GM12878 (cell line): ENCODE measurements around the gene CALHM2. TPM values are rescaled to one million over a fixed set of nuclear protein-coding genes. Genes with fewer than 3 reads are reported as not detected.

Experiments used
- ATAC-seq: fragments of 200-7000 bp; cut with Tn5 transposase; 3 replicates; pipeline ENCODE4 v1.9.1; 2020; ENCODE audit warnings: mild to moderate bottlenecking, moderate library complexity
- BruUV-seq: library from RNA; stranded (reverse); fragments of 400-500 nt; replicated peaks from 2 replicates; lab custom pipeline; 2021; lab: Mats Ljungman, UMichigan
- CTCF ChIA-PET: fragments of 300-600 bp; sonication (Branson Sonifier 250); formaldehyde crosslinking; extraction: SDS; loops from one replicate; lab custom pipeline; 2021; ENCODE audit warnings: inconsistent platforms; lab: Yijun Ruan, JAX
- POLR2A ChIA-PET: fragments of 350-600 bp; formaldehyde crosslinking; extraction: SDS; loops from one replicate; lab custom pipeline; 2021; ENCODE audit warnings: inconsistent platforms; lab: Charles Lee
- RAD21 ChIA-PET: fragments of 300-600 bp; sonication (Branson Sonifier 250); formaldehyde crosslinking; loops from one replicate; lab custom pipeline; 2023; ENCODE audit warnings: antibody characterized with exemption; ENCODE audit not compliant: unreplicated experiment; lab: Charles Lee
- SMC1A ChIA-PET: fragments of 300-600 bp; sonication (Branson Sonifier 250); formaldehyde crosslinking; loops from one replicate; lab custom pipeline; 2023; ENCODE audit not compliant: unreplicated experiment, uncharacterized antibody; lab: Charles Lee
- DNase-seq: peaks from one replicate; pipeline ENCODE4 v3.0.0-alpha.2; 2011; ENCODE audit warnings: low read depth, low spot score
- FAIRE-seq: peaks from 3 replicates; lab custom pipeline; 2011; peaks lifted over from hg19 to GRCh38; lab: Jason Lieb, UNC
- H2AFZ ChIP-seq: 2 replicates; pipeline ENCODE4 v1.6.0; 2011; ENCODE audit warnings: low read depth, low read length, control low read depth; ENCODE audit not compliant: control insufficient read depth
- H3K27ac ChIP-seq: 2 replicates; pipeline ENCODE4 v1.5.1; 2011; ENCODE audit warnings: control low read depth; ENCODE audit not compliant: control insufficient read depth, insufficient read depth
- H3K27me3 ChIP-seq, 2 experiments: replicated peaks in 1 of 2; 2 replicates each; pipeline versions ENCODE4 v1.6.0 to v1.6.1; 2011; ENCODE audit warnings: low read length in 1 of 2; ENCODE audit not compliant: control insufficient read depth in 2 of 2, insufficient read depth in 2 of 2
- H3K36me3 ChIP-seq, 2 experiments: 2 replicates each; pipeline ENCODE4 v1.5.1; 2011; ENCODE audit warnings: low read length in 1 of 2; ENCODE audit not compliant: control insufficient read depth in 2 of 2, insufficient read depth in 2 of 2
- H3K4me1 ChIP-seq: 2 replicates; pipeline ENCODE4 v1.6.1; 2011; ENCODE audit warnings: mild to moderate bottlenecking, low read length, moderate library complexity, mixed read lengths; ENCODE audit not compliant: control insufficient read depth, insufficient read depth
- H3K4me2 ChIP-seq: 2 replicates; pipeline ENCODE4 v1.6.0; 2011; ENCODE audit warnings: control low read depth; ENCODE audit not compliant: control insufficient read depth, insufficient read depth
- H3K4me3 ChIP-seq: fragments of 200-600 bp; sonication (generic); 2 replicates; pipeline ENCODE4 v1.5.1; 2016
- H3K79me2 ChIP-seq: 2 replicates; pipeline ENCODE4 v1.6.0; 2011; ENCODE audit warnings: low read length; ENCODE audit not compliant: control insufficient read depth, insufficient read depth
- H3K9ac ChIP-seq: 2 replicates; pipeline ENCODE4 v1.8.0; 2011; ENCODE audit warnings: low read length, control low read depth, mixed read lengths; ENCODE audit not compliant: control insufficient read depth, insufficient read depth
- H3K9me3 ChIP-seq: replicated peaks from 3 replicates; pipeline ENCODE4 v1.5.1; 2011; ENCODE audit warnings: mild to moderate bottlenecking, low read length; ENCODE audit not compliant: control insufficient read depth, insufficient read depth
- H4K20me1 ChIP-seq: 2 replicates; pipeline ENCODE4 v1.6.0; 2011; ENCODE audit not compliant: control insufficient read depth, insufficient read depth
- ASH2L ChIP-seq: fragments of 300-600, 200-600 bp; sonication (generic); IDR thresholded peaks from 2 replicates; pipeline ENCODE4 v1.6.1; 2017; ENCODE audit warnings: low read depth, mild to moderate bottlenecking, borderline replicate concordance
- ATF7 ChIP-seq: fragments of 450-650 bp; IDR thresholded peaks from 2 replicates; pipeline ENCODE4 v1.6.1; 2016; ENCODE audit warnings: low read depth, mild to moderate bottlenecking
- EZH2 ChIP-seq: IDR thresholded peaks from 2 replicates; pipeline ENCODE4 v1.6.1; 2012; ENCODE audit warnings: low read depth, mild to moderate bottlenecking, control low read depth, inconsistent platforms, low read length, borderline replicate concordance; ENCODE audit not compliant: control insufficient read depth
- HDGF ChIP-seq: fragments of 450-650 bp; IDR thresholded peaks from 2 replicates; pipeline ENCODE4 v1.6.1; 2016; ENCODE audit warnings: antibody characterized with exemption
- IKZF1 ChIP-seq: fragments of 450-650 bp; conservative IDR thresholded peaks from 2 replicates; pipeline ENCODE4 v1.6.1; 2017; ENCODE audit warnings: antibody characterized with exemption, mild to moderate bottlenecking
- MTA2 ChIP-seq: fragments of 450-650 bp; IDR thresholded peaks from 2 replicates; pipeline ENCODE4 v1.6.1; 2016; ENCODE audit warnings: low read depth, mild to moderate bottlenecking, moderate library complexity
- NBN ChIP-seq: fragments of 450-650 bp; IDR thresholded peaks from 2 replicates; pipeline ENCODE4 v1.6.1; 2016
- NR2C2 ChIP-seq: IDR thresholded peaks from 2 replicates; pipeline ENCODE4 v1.6.1; 2011; ENCODE audit warnings: borderline replicate concordance, low read depth; ENCODE audit not compliant: control insufficient read depth, insufficient read length
- NR2F1 ChIP-seq: fragments of 450-650 bp; conservative IDR thresholded peaks from 2 replicates; pipeline ENCODE4 v1.6.1; 2017; ENCODE audit warnings: mild to moderate bottlenecking
- POLR2A ChIP-seq: IDR thresholded peaks from 2 replicates; pipeline ENCODE4 v1.6.1; 2011; ENCODE audit warnings: low read depth, mild to moderate bottlenecking, low read length
- RAD21 ChIP-seq: IDR thresholded peaks from 2 replicates; pipeline ENCODE4 v1.6.1; 2011; ENCODE audit warnings: mild to moderate bottlenecking, low read depth, low read length, moderate library complexity; ENCODE audit not compliant: insufficient read depth
- SMC3 ChIP-seq: IDR thresholded peaks from 2 replicates; pipeline ENCODE4 v1.6.1; 2011; ENCODE audit warnings: low read length, improper control_type of control experiment, borderline replicate concordance
- SPI1 ChIP-seq: IDR thresholded peaks from 2 replicates; pipeline ENCODE4 v1.6.1; 2011; ENCODE audit warnings: low read depth, mild to moderate bottlenecking, low read length, moderate library complexity, borderline replicate concordance; ENCODE audit not compliant: insufficient read depth
- TCF3 ChIP-seq: IDR thresholded peaks from 2 replicates; pipeline ENCODE4 v1.6.1; 2012; ENCODE audit warnings: low read depth, mild to moderate bottlenecking, low read length, borderline replicate concordance; ENCODE audit not compliant: insufficient read depth
- YBX1 ChIP-seq: fragments of 450-650 bp; IDR thresholded peaks from 2 replicates; pipeline ENCODE4 v1.6.1; 2016; ENCODE audit warnings: antibody characterized with exemption
- WGBS: methylation state at CpG from one replicate; pipeline ENCODE4 v1.1.6; 2016; ENCODE audit warnings: low lambda C conversion rate; ENCODE audit not compliant: insufficient replicate concordance, insufficient coverage; ENCODE audit errors: missing lambda C conversion rate; 5-methylcytosine and 5-hydroxymethylcytosine counted together
- in situ Hi-C: fragments of 300-500 bp; cut with MboI; formaldehyde crosslinking; loops from 9 replicates; pipeline ENCODE4 v1.14.3; 2018; ENCODE audit warnings: mixed read lengths
- intact Hi-C: fragments of 100-400 bp; cut with micrococcal nuclease; formaldehyde crosslinking; loops from one replicate; pipeline ENCODE4 v1.14.2; 2022; ENCODE audit not compliant: unreplicated experiment
- polyA plus RNA-seq, 11 experiments: library from polyadenylated mRNA; depleted of rRNA in 4 of 11; unstranded in 6 of 11; stranded (reverse) in 5 of 11; fragments of >200 nt; fragmentation: Nextera tagmentation in 4 of 11; fragmentation: Illumina TruSeq in 1 of 11; extraction: Ambion mirVana in 4 of 11; extraction: Trizol in 1 of 11; gene quantifications; 1 replicate in 1 of 11; 2 replicates in 10 of 11; pipeline versions ENCODE4 v1.2.1 to v1.2.3, GENCODE V29; 2011 to 2016; ENCODE audit warnings: inconsistent platforms in 2 of 11, missing spikeins in 2 of 11, low read depth in 1 of 11
- total RNA-seq, 4 experiments: library from RNA; depleted of rRNA in 3 of 4; stranded (reverse); fragments of >200 nt in 3 of 4; fragmentation: Illumina TruSeq in 1 of 4; extraction: Trizol in 1 of 4; gene quantifications; 2 replicates each; pipeline versions ENCODE4 v1.2.1 to v1.2.3, GENCODE V29; 2013 to 2021
- TF ChIP-seq, protein P1 (sequence below): fragments of 450-650 bp; IDR thresholded peaks from 2 replicates; pipeline ENCODE4 v1.6.1; 2017; ENCODE audit warnings: low read depth, mild to moderate bottlenecking, moderate library complexity
- TF ChIP-seq, protein P2 (sequence below): IDR thresholded peaks from 2 replicates; pipeline ENCODE4 v1.6.1; 2012; ENCODE audit warnings: low read length, inconsistent platforms

CALHM2 gene
- total and polyA plus RNA-seq, 10 of the 15 experiments (the other 5 are each of a cell fraction or from before 2014, with no cell fraction given): 0.60 to 23.7 (median 9.3) TPM

DNA sequence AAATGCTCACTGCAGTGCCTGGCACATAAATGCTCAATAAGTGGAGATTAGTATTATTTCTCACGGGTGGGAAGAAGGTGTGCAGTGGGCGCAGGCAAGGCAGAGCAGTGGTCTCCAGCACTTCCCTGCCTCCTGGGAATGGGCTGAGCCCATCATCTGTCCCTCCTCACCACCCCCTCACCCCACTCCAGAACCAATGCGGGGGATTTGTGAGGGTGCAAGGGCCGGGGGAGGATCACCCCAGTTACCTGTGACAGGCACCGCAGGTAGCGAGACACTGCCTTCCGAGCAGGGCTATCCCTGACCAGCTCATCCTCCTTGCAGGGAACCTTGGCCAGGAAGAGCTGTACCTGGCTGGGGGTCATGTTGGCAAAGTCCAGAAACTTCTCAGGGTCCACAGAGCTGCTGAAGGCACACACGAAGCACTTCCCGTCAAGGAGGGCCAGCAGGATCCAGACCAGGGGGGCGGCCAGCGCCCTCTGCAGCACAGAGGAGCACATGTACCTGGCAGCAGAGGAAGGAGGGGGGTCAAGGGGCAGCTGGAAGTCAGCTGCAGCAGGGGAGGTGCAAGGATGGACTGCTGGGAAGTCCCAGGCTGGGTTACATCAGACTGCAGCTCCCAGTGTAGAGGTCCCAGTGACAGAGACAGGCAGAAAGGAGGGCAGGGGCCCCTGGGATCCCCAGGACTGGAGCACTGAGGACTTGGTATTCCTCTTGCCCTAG, 24.0 kb upstream of the CALHM2 start:
- no peak overlapping the region for H3K4me2 ChIP-seq
- peak overlapping the region; percentile 27 for H2AFZ ChIP-seq
- no peaks in the 10 kb centered on the region for H3K79me2 ChIP-seq
- H4K20me1 ChIP-seq: no peaks in the 10 kb centered on the region
- H3K9me3 ChIP-seq: no peaks in the 10 kb centered on the region
- BruUV-seq: no TSS peak
- peak overlapping the region; percentile 14; the same call in 1 of the 2 replicates for H3K9ac ChIP-seq
- POLR2A ChIA-PET: interaction anchor here (1.1 to 3.8 kb wide), 6 partner anchors 10 to 57 kb away, joined by 3 to 35 read pairs (median 11); partner anchors contain the start of genes CALHM1 and CALHM2
- no peak overlapping the region for H3K27ac ChIP-seq
- FAIRE-seq: peak; percentile 56
- CTCF ChIA-PET: interaction anchor here (0.6 to 10.6 kb wide), 26 partner anchors 9 to 408 kb away, joined by 3 to 195 read pairs (median 4); partner anchors contain the start of genes CALHM1, CALHM2, NEURL1 and NT5C2
- RAD21 ChIA-PET: interaction anchor here (0.7 to 4.7 kb wide), 15 partner anchors 9 to 826 kb away, joined by 3 to 73 read pairs (median 4); partner anchors contain the start of genes CALHM1 and CALHM2
- no peak for DNase-seq
- SMC1A ChIA-PET: interaction anchor here (0.7 to 9.8 kb wide), 18 partner anchors 9 to 215 kb away, joined by 3 to 124 read pairs (median 6); partner anchors contain the start of genes CALHM1 and CALHM2
- no peaks in the 10 kb centered on the region for H3K27me3 ChIP-seq
- WGBS: 83% methylated on average over 11 of the region's 11 CpGs
- intact Hi-C loops (no loop called here), in situ Hi-C loops (loop anchor here (5.0 kb wide), 1 partner anchor 59 kb away; no protein-coding TSS in a partner anchor)
- H3K36me3 ChIP-seq: no peaks in the 10 kb centered on the region
- peak; percentile 80 for ATAC-seq
- peaks cover 29% of the 10 kb centered on the region for H3K4me1 ChIP-seq
- no peak overlapping the region for H3K4me3 ChIP-seq
- TF ChIP-seq RAD21 (peak; percentile 66), POLR2A (no peak), ATF7 (0 out of 2 replicates have a peak, but pooled peaks have one; percentile 21), SPI1 (peak; percentile 44; the same call in 1 of the 2 replicates), MTA2 (no peak), IKZF1 (peak; percentile 56; the same call in 1 of the 2 replicates), NBN (0 out of 2 replicates have a peak, but pooled peaks have one; percentile 50), SMC3 (peak; percentile 74; the same call in 1 of the 2 replicates), TCF3 (no peak), YBX1 (no peak), ASH2L (no peak), NR2F1 (peak; percentile 85), EZH2 (no peak), NR2C2 (no peak), HDGF (peak; percentile 70; the same call in 1 of the 2 replicates)
- TF ChIP-seq, protein P1, sequence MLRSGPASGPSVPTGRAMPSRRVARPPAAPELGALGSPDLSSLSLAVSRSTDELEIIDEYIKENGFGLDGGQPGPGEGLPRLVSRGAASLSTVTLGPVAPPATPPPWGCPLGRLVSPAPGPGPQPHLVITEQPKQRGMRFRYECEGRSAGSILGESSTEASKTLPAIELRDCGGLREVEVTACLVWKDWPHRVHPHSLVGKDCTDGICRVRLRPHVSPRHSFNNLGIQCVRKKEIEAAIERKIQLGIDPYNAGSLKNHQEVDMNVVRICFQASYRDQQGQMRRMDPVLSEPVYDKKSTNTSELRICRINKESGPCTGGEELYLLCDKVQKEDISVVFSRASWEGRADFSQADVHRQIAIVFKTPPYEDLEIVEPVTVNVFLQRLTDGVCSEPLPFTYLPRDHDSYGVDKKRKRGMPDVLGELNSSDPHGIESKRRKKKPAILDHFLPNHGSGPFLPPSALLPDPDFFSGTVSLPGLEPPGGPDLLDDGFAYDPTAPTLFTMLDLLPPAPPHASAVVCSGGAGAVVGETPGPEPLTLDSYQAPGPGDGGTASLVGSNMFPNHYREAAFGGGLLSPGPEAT: 0 out of 2 replicates have a peak, but pooled peaks have one; percentile 15
- TF ChIP-seq, protein P2, sequence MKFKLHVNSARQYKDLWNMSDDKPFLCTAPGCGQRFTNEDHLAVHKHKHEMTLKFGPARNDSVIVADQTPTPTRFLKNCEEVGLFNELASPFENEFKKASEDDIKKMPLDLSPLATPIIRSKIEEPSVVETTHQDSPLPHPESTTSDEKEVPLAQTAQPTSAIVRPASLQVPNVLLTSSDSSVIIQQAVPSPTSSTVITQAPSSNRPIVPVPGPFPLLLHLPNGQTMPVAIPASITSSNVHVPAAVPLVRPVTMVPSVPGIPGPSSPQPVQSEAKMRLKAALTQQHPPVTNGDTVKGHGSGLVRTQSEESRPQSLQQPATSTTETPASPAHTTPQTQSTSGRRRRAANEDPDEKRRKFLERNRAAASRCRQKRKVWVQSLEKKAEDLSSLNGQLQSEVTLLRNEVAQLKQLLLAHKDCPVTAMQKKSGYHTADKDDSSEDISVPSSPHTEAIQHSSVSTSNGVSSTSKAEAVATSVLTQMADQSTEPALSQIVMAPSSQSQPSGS: no peak
